DND-41 (cell line): ENCODE results near the gene ARHGAP21.

Source experiments
- ATAC-seq: fragments of 200-7000 bp; cut with Tn5 transposase; 3 replicates; pipeline ENCODE4 v1.9.1; 2021; ENCODE audit warnings: low read depth; ENCODE audit not compliant: insufficient read depth
- DNase-seq: peaks from one replicate; pipeline ENCODE4 v3.0.0-alpha.2; 2020
- H2AFZ ChIP-seq: 2 replicates; pipeline ENCODE4 v1.6.0; 2012; ENCODE audit warnings: low read depth, low read length
- H3K27ac ChIP-seq: 2 replicates; pipeline ENCODE4 v1.5.1; 2012; ENCODE audit warnings: low read length, inconsistent platforms
- H3K27me3 ChIP-seq: fragments of 200-600 bp; sonication (generic); 2 replicates; pipeline ENCODE4 v1.6.0; 2012; ENCODE audit warnings: low read length, mild to moderate bottlenecking, inconsistent platforms; ENCODE audit not compliant: insufficient read depth, poor library complexity
- H3K36me3 ChIP-seq: 2 replicates; pipeline ENCODE4 v1.5.1; 2012; ENCODE audit warnings: low read length, inconsistent platforms; ENCODE audit not compliant: insufficient read depth
- H3K4me1 ChIP-seq: 2 replicates; pipeline ENCODE4 v1.5.1; 2012; ENCODE audit warnings: mild to moderate bottlenecking, low read length; ENCODE audit not compliant: insufficient read depth
- H3K4me2 ChIP-seq: 2 replicates; pipeline ENCODE4 v1.6.0; 2012; ENCODE audit warnings: mild to moderate bottlenecking, moderate library complexity, low read length, inconsistent platforms; ENCODE audit not compliant: insufficient read depth
- H3K4me3 ChIP-seq, 2 experiments: fragments of 200-600 bp in 1 of 2; shearing (Covaris generic) in 1 of 2; 2 replicates each; pipeline ENCODE4 v1.5.1; 2012 to 2016; ENCODE audit warnings: inconsistent platforms in 2 of 2, low read length in 2 of 2, mild to moderate bottlenecking in 2 of 2, low read depth in 1 of 2, moderate library complexity in 1 of 2
- H3K79me2 ChIP-seq: 2 replicates; pipeline ENCODE4 v1.6.0; 2012; ENCODE audit warnings: low read length, inconsistent platforms; ENCODE audit not compliant: insufficient read depth
- H3K9ac ChIP-seq: 2 replicates; pipeline ENCODE4 v1.6.0; 2012; ENCODE audit warnings: low read depth, mild to moderate bottlenecking, inconsistent platforms, low read length, moderate library complexity
- H3K9me3 ChIP-seq: 2 replicates; pipeline ENCODE4 v1.5.1; 2012; ENCODE audit warnings: low read length, moderate library complexity, mild to moderate bottlenecking, inconsistent platforms; ENCODE audit not compliant: insufficient read depth, severe bottlenecking
- H4K20me1 ChIP-seq: 2 replicates; pipeline ENCODE4 v1.6.0; 2012; ENCODE audit warnings: low read length; ENCODE audit not compliant: insufficient read depth
- EZH2 ChIP-seq: IDR thresholded peaks from 3 replicates; pipeline ENCODE4 v1.6.1; 2012; ENCODE audit warnings: borderline replicate concordance, low read depth, mild to moderate bottlenecking, moderate library complexity, low read length, inconsistent platforms; ENCODE audit not compliant: severe bottlenecking
- TF ChIP-seq, protein P1 (sequence below): IDR thresholded peaks from 2 replicates; pipeline ENCODE4 v1.5.1; 2012; ENCODE audit warnings: borderline replicate concordance, low read length, moderate library complexity, mild to moderate bottlenecking; ENCODE audit not compliant: poor library complexity, severe bottlenecking; ENCODE audit errors: extremely low read depth

Gene ARHGAP21

DNA sequence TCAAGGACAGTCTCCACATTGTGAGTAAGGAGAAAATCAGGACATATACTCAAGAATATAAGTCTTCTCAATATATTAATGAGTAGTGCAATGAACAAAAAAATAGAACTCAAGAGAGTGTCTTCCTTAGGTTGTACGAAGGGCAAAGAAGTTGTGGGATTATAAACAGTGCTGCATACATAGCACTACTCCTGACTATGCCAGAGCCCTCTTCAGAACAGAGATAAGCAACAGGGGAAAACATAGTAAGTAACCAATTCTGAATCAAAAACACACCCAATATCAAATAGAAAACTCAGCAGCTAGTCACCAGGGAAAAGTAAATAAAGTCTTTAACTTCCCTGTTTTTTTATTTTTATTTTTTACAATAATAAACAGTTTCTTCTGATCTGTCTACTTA is 10.6 kb downstream of the ARHGAP21 start:
- no peaks in the 10 kb centered on the region for H3K9me3 ChIP-seq
- peaks cover 100% of the 10 kb centered on the region for H3K79me2 ChIP-seq

DNA sequence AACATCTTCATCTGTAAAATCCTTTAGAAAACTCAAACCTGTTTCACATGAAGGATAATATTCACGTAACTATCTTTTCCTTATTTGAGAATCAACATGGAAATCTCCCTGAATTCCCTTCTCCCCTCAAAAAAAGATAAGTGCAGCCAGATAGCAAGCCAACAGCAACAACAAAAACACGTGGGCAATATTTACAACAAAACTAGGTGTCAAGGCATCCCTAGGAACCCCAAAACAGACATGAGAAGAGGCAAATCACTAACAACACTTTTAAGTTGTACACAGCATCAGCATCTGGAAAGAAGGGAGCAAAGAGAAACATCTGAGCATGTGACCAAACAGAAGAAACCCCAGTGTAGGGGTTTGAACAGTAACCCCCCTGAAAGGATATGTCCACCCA is 12.2 kb downstream of the ARHGAP21 start:
- Histone ChIP-seq H3K9ac (no peak overlapping the region), H3K27ac (no peak overlapping the region), H3K79me2 (peaks cover 100% of the 10 kb centered on the region), H2AFZ (no peak overlapping the region), H3K4me3 (no peak overlapping the region), H3K27me3 (no peaks in the 10 kb centered on the region), H3K9me3 (no peaks in the 10 kb centered on the region), H3K4me1 (peaks cover 30% of the 10 kb centered on the region), H4K20me1 (peaks cover 49% of the 10 kb centered on the region), H3K36me3 (peaks cover 7% of the 10 kb centered on the region), H3K4me2 (no peak overlapping the region)
- no peak for TF ChIP-seq EZH2
- TF ChIP-seq, protein P1, sequence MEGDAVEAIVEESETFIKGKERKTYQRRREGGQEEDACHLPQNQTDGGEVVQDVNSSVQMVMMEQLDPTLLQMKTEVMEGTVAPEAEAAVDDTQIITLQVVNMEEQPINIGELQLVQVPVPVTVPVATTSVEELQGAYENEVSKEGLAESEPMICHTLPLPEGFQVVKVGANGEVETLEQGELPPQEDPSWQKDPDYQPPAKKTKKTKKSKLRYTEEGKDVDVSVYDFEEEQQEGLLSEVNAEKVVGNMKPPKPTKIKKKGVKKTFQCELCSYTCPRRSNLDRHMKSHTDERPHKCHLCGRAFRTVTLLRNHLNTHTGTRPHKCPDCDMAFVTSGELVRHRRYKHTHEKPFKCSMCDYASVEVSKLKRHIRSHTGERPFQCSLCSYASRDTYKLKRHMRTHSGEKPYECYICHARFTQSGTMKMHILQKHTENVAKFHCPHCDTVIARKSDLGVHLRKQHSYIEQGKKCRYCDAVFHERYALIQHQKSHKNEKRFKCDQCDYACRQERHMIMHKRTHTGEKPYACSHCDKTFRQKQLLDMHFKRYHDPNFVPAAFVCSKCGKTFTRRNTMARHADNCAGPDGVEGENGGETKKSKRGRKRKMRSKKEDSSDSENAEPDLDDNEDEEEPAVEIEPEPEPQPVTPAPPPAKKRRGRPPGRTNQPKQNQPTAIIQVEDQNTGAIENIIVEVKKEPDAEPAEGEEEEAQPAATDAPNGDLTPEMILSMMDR = no peak
- ATAC-seq = no peak
- no peak for DNase-seq

More for the DNA sequence above, 10.6 kb downstream of the ARHGAP21 start:
- Histone ChIP-seq H4K20me1 (peaks cover 54% of the 10 kb centered on the region; the same call in 1 of the 2 replicates), H3K9ac (no peak overlapping the region), H3K36me3 (peaks cover 23% of the 10 kb centered on the region), H2AFZ (no peak overlapping the region), H3K27me3 (no peaks in the 10 kb centered on the region), H3K27ac (no peak overlapping the region), H3K4me2 (no peak overlapping the region), H3K4me1 (peaks cover 33% of the 10 kb centered on the region), H3K4me3 (no peak overlapping the region)
- TF ChIP-seq, protein P1 = no peak
- DNase-seq = no peak
- no peak for ATAC-seq

DNA sequence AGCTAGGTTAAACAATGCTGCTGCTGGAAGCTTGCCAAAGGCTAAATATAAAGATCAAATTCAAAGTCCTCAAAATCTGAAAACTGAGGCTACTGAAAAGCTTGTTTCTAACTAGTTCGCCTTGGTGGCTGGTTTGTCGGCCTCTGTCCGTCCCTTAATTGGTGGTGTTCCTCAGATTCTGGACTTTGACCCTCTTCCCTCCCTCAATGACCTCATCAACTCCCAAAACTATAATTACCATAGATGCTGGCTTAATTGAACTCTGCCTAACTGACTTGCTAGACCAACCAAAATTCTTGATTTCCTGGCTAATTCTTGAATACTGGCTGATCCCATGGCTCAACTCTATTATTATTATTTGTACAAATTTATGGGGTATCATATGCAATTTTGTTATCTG is 15.6 kb downstream of the ARHGAP21 start:
- TF ChIP-seq, protein P1 = no peak
- TF ChIP-seq EZH2 = no peak
- Histone ChIP-seq H3K4me3 (no peak overlapping the region), H2AFZ (no peak overlapping the region), H3K36me3 (no peaks in the 10 kb centered on the region; the same call in 1 of the 2 replicates), H3K27me3 (no peaks in the 10 kb centered on the region), H3K4me2 (no peak overlapping the region), H4K20me1 (peaks cover 54% of the 10 kb centered on the region), H3K9ac (no peak overlapping the region), H3K79me2 (peaks cover 100% of the 10 kb centered on the region), H3K9me3 (no peaks in the 10 kb centered on the region), H3K4me1 (peaks cover 38% of the 10 kb centered on the region), H3K27ac (no peak overlapping the region)
- DNase-seq (no peak), ATAC-seq (no peak)

DNA sequence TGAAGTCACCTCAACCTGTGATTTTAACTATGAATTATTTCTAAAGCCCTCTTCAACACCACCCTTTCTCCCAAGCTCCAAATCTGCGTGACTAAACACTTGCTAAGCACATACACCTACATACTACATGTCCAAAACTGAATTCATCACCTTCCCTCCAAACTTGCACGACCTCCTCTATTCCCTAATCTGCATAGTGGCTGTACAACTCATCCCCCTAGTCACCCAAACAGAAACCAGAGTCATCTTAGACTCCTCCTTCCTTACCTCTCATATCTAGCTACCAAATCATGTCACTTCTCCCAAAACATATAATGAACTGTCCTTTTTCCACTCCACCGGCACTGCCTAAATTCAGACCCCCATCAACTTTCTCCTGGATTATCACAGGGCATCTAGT is 16.2 kb downstream of the ARHGAP21 start:
- no peak overlapping the region for H3K9ac ChIP-seq
- H3K4me2 ChIP-seq = no peak overlapping the region
- H2AFZ ChIP-seq = no peak overlapping the region
- peaks cover 45% of the 10 kb centered on the region for H3K4me1 ChIP-seq
- H3K79me2 ChIP-seq = peaks cover 100% of the 10 kb centered on the region
- DNase-seq = no peak
- no peaks in the 10 kb centered on the region for H3K27me3 ChIP-seq
- H3K9me3 ChIP-seq = no peaks in the 10 kb centered on the region
- H3K27ac ChIP-seq = no peak overlapping the region
- H3K4me3 ChIP-seq = no peak overlapping the region
- H4K20me1 ChIP-seq = peaks cover 54% of the 10 kb centered on the region
- no peaks in the 10 kb centered on the region; the same call in 1 of the 2 replicates for H3K36me3 ChIP-seq
- no peak for ATAC-seq
- TF ChIP-seq, protein P1 = no peak
- TF ChIP-seq EZH2 = no peak
